IPS DF 6.9 (cell line): ENCODE results near the gene COL6A3.

ENCODE experiments used
- DNase-seq: peaks from one replicate; pipeline ENCODE4 v3.0.0-alpha.2; 2013; ENCODE audit warnings: low read depth, low spot score
- H3K27ac ChIP-seq: one replicate; pipeline ENCODE4 v1.5.1; 2013; ENCODE audit warnings: low read length, control low read depth
- H3K27me3 ChIP-seq: 2 replicates; pipeline ENCODE4 v1.6.1; 2013; ENCODE audit warnings: mild to moderate bottlenecking, low read length; ENCODE audit not compliant: control insufficient read depth, insufficient read depth
- H3K36me3 ChIP-seq: 2 replicates; pipeline ENCODE4 v1.6.1; 2013; ENCODE audit warnings: low read length; ENCODE audit not compliant: control insufficient read depth, insufficient read depth
- H3K4me1 ChIP-seq: 2 replicates; pipeline ENCODE4 v1.6.1; 2013; ENCODE audit warnings: low read length; ENCODE audit not compliant: control insufficient read depth, insufficient read depth
- H3K4me3 ChIP-seq: 2 replicates; pipeline ENCODE4 v1.5.1; 2013; ENCODE audit warnings: mild to moderate bottlenecking, low read length
- H3K9me3 ChIP-seq: 2 replicates; pipeline ENCODE4 v1.6.1; 2013; ENCODE audit warnings: low read length, inconsistent platforms; ENCODE audit not compliant: control insufficient read depth, insufficient read depth
- WGBS: extraction: QIAGEN DNeasy Blood & Tissue Kit; methylation state at CpG from one replicate; pipeline ENCODE4 v1.1.7; 2013; ENCODE audit warnings: mixed read lengths, missing lambda C conversion rate; ENCODE audit not compliant: insufficient read length, insufficient coverage; 5-methylcytosine and 5-hydroxymethylcytosine counted together

COL6A3 gene

GRCh38 chr2:237327175-237327950 is 86.6 kb downstream of the COL6A3 start:
- Histone ChIP-seq H3K36me3 (no peaks in the 10 kb centered on the region), H3K9me3 (no peaks in the 10 kb centered on the region), H3K27ac (no peak overlapping the region), H3K27me3 (no peaks in the 10 kb centered on the region), H3K4me1 (0 out of 2 replicates have a peak, but pooled peaks cover 1% of the 10 kb centered on the region), H3K4me3 (no peak overlapping the region)
- no CpG with 5 or more reads among the region's 14 CpGs for WGBS
- DNase-seq = no peak

GRCh38 chr2:237326266-237327171 is 87.4 kb downstream of the COL6A3 start:
- no peaks in the 10 kb centered on the region for H3K36me3 ChIP-seq
- H3K4me1 ChIP-seq = 0 out of 2 replicates have a peak, but pooled peaks cover 1% of the 10 kb centered on the region
- no peak for DNase-seq
- no peaks in the 10 kb centered on the region for H3K27me3 ChIP-seq
- no CpG with 5 or more reads among the region's 12 CpGs for WGBS
- no peak overlapping the region for H3K4me3 ChIP-seq
- no peak overlapping the region for H3K27ac ChIP-seq
- no peaks in the 10 kb centered on the region for H3K9me3 ChIP-seq

- no peak for DNase-seq
- Histone ChIP-seq H3K9me3 (no peaks in the 10 kb centered on the region), H3K36me3 (no peaks in the 10 kb centered on the region), H3K27ac (no peak overlapping the region), H3K4me3 (no peak overlapping the region), H3K4me1 (no peaks in the 10 kb centered on the region), H3K27me3 (no peaks in the 10 kb centered on the region)
- WGBS = no CpG with 5 or more reads among the region's 5 CpGs
These were observed 89.1 kb downstream of the COL6A3 start for GRCh38 chr2:237324837-237325236.

- Histone ChIP-seq H3K36me3 (no peaks in the 10 kb centered on the region), H3K4me3 (no peak overlapping the region), H3K9me3 (no peaks in the 10 kb centered on the region), H3K27me3 (no peaks in the 10 kb centered on the region), H3K27ac (no peak overlapping the region), H3K4me1 (no peaks in the 10 kb centered on the region)
- DNase-seq = no peak
- WGBS = no CpG with 5 or more reads among the region's 12 CpGs
These were observed 89.5 kb downstream of the COL6A3 start for GRCh38 chr2:237324405-237324831.

GRCh38 chr2:237323656-237324055 is 90.3 kb downstream of the COL6A3 start:
- no peak overlapping the region for H3K27ac ChIP-seq
- no peaks in the 10 kb centered on the region for H3K9me3 ChIP-seq
- no peak overlapping the region for H3K4me3 ChIP-seq
- DNase-seq = no peak
- no peaks in the 10 kb centered on the region for H3K27me3 ChIP-seq
- no peaks in the 10 kb centered on the region for H3K4me1 ChIP-seq
- WGBS = no CpG with 5 or more reads among the region's 8 CpGs
- H3K36me3 ChIP-seq = no peaks in the 10 kb centered on the region

GRCh38 chr2:237322564-237322963 is 91.4 kb downstream of the COL6A3 start:
- H3K4me3 ChIP-seq = no peak overlapping the region
- H3K36me3 ChIP-seq = no peaks in the 10 kb centered on the region
- no peaks in the 10 kb centered on the region for H3K4me1 ChIP-seq
- no peak overlapping the region for H3K27ac ChIP-seq
- WGBS = no CpG with 5 or more reads among the region's 4 CpGs
- no peaks in the 10 kb centered on the region for H3K9me3 ChIP-seq
- H3K27me3 ChIP-seq = no peaks in the 10 kb centered on the region
- no peak for DNase-seq

GRCh38 chr2:237321746-237322145 is 92.2 kb downstream of the COL6A3 start:
- Histone ChIP-seq H3K36me3 (no peaks in the 10 kb centered on the region), H3K9me3 (no peaks in the 10 kb centered on the region), H3K4me3 (no peak overlapping the region), H3K27me3 (no peaks in the 10 kb centered on the region), H3K27ac (no peak overlapping the region), H3K4me1 (no peaks in the 10 kb centered on the region)
- no peak for DNase-seq
- WGBS = no CpG with 5 or more reads among the region's 7 CpGs

- WGBS = no CpG with 5 or more reads among the region's 11 CpGs
- Histone ChIP-seq H3K27me3 (no peaks in the 10 kb centered on the region), H3K4me1 (no peaks in the 10 kb centered on the region)
These were observed 93.0 kb downstream of the COL6A3 start for GRCh38 chr2:237320801-237321560.

GRCh38 chr2:237319887-237320286 is 94.1 kb downstream of the COL6A3 start:
- no peak for DNase-seq
- no peaks in the 10 kb centered on the region for H3K4me1 ChIP-seq
- H3K36me3 ChIP-seq = no peaks in the 10 kb centered on the region
- no peaks in the 10 kb centered on the region for H3K9me3 ChIP-seq
- no peak overlapping the region for H3K27ac ChIP-seq
- H3K4me3 ChIP-seq = no peak overlapping the region
- WGBS = no CpG with 5 or more reads among the region's 4 CpGs
- H3K27me3 ChIP-seq = no peaks in the 10 kb centered on the region

More at GRCh38 chr2:237320801-237321560, 93.0 kb downstream of the COL6A3 start:
- Histone ChIP-seq H3K4me3 (no peak overlapping the region), H3K9me3 (no peaks in the 10 kb centered on the region), H3K36me3 (no peaks in the 10 kb centered on the region), H3K27ac (no peak overlapping the region)
- no peak for DNase-seq
